HepG2 (cell line): ENCODE results near the gene ANXA6. TPM values are rescaled to one million over a fixed set of nuclear protein-coding genes. Genes with fewer than 3 reads are reported as not detected.
A peak's percentile ranks its signal among the peaks of the same experiment; 100 is the strongest.

Source experiments
- ATAC-seq: fragments of 200-7000 bp; cut with Tn5 transposase; 3 replicates; pipeline ENCODE4 v1.9.1; 2020; ENCODE audit warnings: mild to moderate bottlenecking, moderate library complexity
- BruUV-seq: library from RNA; stranded (reverse); fragments of 400-500 nt; replicated peaks from 2 replicates; lab custom pipeline; 2021; lab: Mats Ljungman, UMichigan
- CTCF ChIA-PET: fragments of 300-600 bp; formaldehyde crosslinking; extraction: SDS; loops from one replicate; lab custom pipeline; 2021; ENCODE audit warnings: low total read pairs, inconsistent platforms, low intra/inter-chr PET ratio; lab: Yijun Ruan, JAX
- POLR2A ChIA-PET: fragments of 350-600 bp; sonication (Branson Sonifier 250); formaldehyde crosslinking; loops from one replicate; lab custom pipeline; 2020; ENCODE audit warnings: antibody characterized with exemption, inconsistent platforms; lab: Yijun Ruan, JAX
- DNase-seq: peaks from one replicate; pipeline ENCODE4 v3.0.0-alpha.2; 2015; ENCODE audit warnings: low spot score
- FAIRE-seq: peaks from 3 replicates; lab custom pipeline; 2011; peaks lifted over from hg19 to GRCh38; lab: Jason Lieb, UNC
- H2AFZ ChIP-seq: one replicate; pipeline ENCODE4 v1.6.1; 2011; ENCODE audit warnings: low read length, inconsistent platforms
- H3K27ac ChIP-seq: fragments of 300-600 bp; 3 replicates; pipeline ENCODE4 v1.8.0; 2011; ENCODE audit warnings: mixed run types, mild to moderate bottlenecking, mixed read lengths, low read length, inconsistent platforms; ENCODE audit not compliant: insufficient read depth; ENCODE audit errors: extremely low read length
- H3K27me3 ChIP-seq, 2 experiments: fragments of 200-600 bp in 1 of 2; 2 replicates in 1 of 2; 3 replicates in 1 of 2; pipeline versions ENCODE4 v1.6.0 to v1.8.0; 2011; ENCODE audit warnings: low read length in 2 of 2, mild to moderate bottlenecking in 2 of 2, moderate library complexity in 2 of 2, inconsistent platforms in 1 of 2; ENCODE audit not compliant: insufficient read depth in 2 of 2, control insufficient read depth in 1 of 2
- H3K36me3 ChIP-seq, 2 experiments: fragments of 200-600 bp in 1 of 2; replicated peaks in 1 of 2; 2 replicates in 1 of 2; 3 replicates in 1 of 2; pipeline versions ENCODE4 v1.5.1 to v1.8.0; 2011; ENCODE audit warnings: low read length in 2 of 2, inconsistent platforms in 1 of 2; ENCODE audit not compliant: insufficient read depth in 2 of 2, control insufficient read depth in 1 of 2
- H3K4me1 ChIP-seq: 2 replicates; pipeline ENCODE4 v1.5.1; 2012; ENCODE audit warnings: low read length, inconsistent platforms; ENCODE audit not compliant: insufficient read depth
- H3K4me2 ChIP-seq: 2 replicates; pipeline ENCODE4 v1.6.0; 2011; ENCODE audit warnings: low read depth, low read length, inconsistent platforms
- H3K4me3 ChIP-seq, 3 experiments: fragments of 200-600 bp in 1 of 3; sonication (generic), shearing (Covaris generic) in 1 of 3; replicated peaks in 1 of 3; 2 replicates each; pipeline ENCODE4 v1.5.1; 2011 to 2016; ENCODE audit warnings: low read length in 3 of 3, inconsistent platforms in 2 of 3, low read depth in 2 of 3, mild to moderate bottlenecking in 2 of 3, control low read depth in 1 of 3, mixed read lengths in 1 of 3; ENCODE audit not compliant: insufficient read depth in 1 of 3
- H3K79me2 ChIP-seq: one replicate; pipeline ENCODE4 v1.6.1; 2011; ENCODE audit warnings: low read length, inconsistent platforms; ENCODE audit not compliant: insufficient read depth
- H3K9ac ChIP-seq: 2 replicates; pipeline ENCODE4 v1.6.0; 2011; ENCODE audit warnings: mild to moderate bottlenecking, low read depth, low read length, inconsistent platforms; ENCODE audit not compliant: insufficient read depth
- H3K9me3 ChIP-seq: 2 replicates; pipeline ENCODE4 v1.5.1; 2012; ENCODE audit warnings: mild to moderate bottlenecking, low read length
- H4K20me1 ChIP-seq: 2 replicates; pipeline ENCODE4 v1.6.0; 2011; ENCODE audit warnings: inconsistent platforms, mild to moderate bottlenecking, low read length, moderate library complexity; ENCODE audit not compliant: insufficient read depth
- ETV5 ChIP-seq: IDR thresholded peaks from 2 replicates; pipeline ENCODE4 v1.6.1; 2018; ENCODE audit warnings: missing biosample characterization, missing genetic modification reagents, inconsistent platforms, borderline replicate concordance
- HNF4G ChIP-seq, 2 experiments: sonication (generic) in 1 of 2; formaldehyde crosslinking in 1 of 2; IDR thresholded peaks; 2 replicates each; pipeline versions ENCODE4 v1.4.0 to v1.6.1; 2011 to 2020; ENCODE audit warnings: borderline replicate concordance in 2 of 2, low read depth in 2 of 2, mild to moderate bottlenecking in 2 of 2, low read length in 1 of 2, missing genetic modification reagents in 1 of 2, moderate library complexity in 1 of 2
- ZNF777 ChIP-seq: sonication (generic); formaldehyde crosslinking; IDR thresholded peaks from 2 replicates; pipeline ENCODE4 v1.4.0; 2020; ENCODE audit warnings: missing genetic modification reagents
- WGBS: methylation state at CpG from one replicate; pipeline ENCODE4 v1.1.6; 2017; ENCODE audit warnings: low lambda C conversion rate; 5-methylcytosine and 5-hydroxymethylcytosine counted together
- in situ Hi-C: cut with HindIII; loops from 2 replicates; pipeline ENCODE4 v1.10.0; 2017; ENCODE audit warnings: low pct_unique_long_range_greater_than_20kb; ENCODE audit not compliant: extremely low pct_ligation_motif_present
- intact Hi-C: fragments of 100-400 bp; cut with micrococcal nuclease; formaldehyde crosslinking; loops from one replicate; pipeline ENCODE4 v1.10.0; 2022; ENCODE audit not compliant: unreplicated experiment
- polyA plus RNA-seq, 8 experiments: library from polyadenylated mRNA; depleted of rRNA in 3 of 8; stranded (reverse) in 7 of 8; unstranded in 1 of 8; fragments of >200 nt; fragmentation: Illumina TruSeq in 4 of 8; extraction: Trizol in 4 of 8; gene quantifications; 2 replicates each; pipeline versions ENCODE4 v1.2.1 to v1.2.3, GENCODE V29; 2011 to 2016; ENCODE audit warnings: low read depth in 4 of 8, missing spikeins in 1 of 8, mixed read lengths in 1 of 8; ENCODE audit not compliant: insufficient read depth in 1 of 8
- total RNA-seq, 5 experiments: library from RNA; depleted of rRNA; stranded (reverse); fragments of >200 nt; fragmentation: Illumina TruSeq; extraction: Trizol; gene quantifications; 2 replicates each; pipeline ENCODE4 v1.2.3, GENCODE V29; 2016; ENCODE audit warnings: low read depth in 1 of 5
- TF ChIP-seq, protein P1 (sequence below): sonication (generic); formaldehyde crosslinking; IDR thresholded peaks from 2 replicates; pipeline ENCODE4 v1.5.0; 2020; ENCODE audit warnings: missing genetic modification reagents
- TF ChIP-seq, protein P2 (sequence below): sonication (generic); formaldehyde crosslinking; IDR thresholded peaks from 2 replicates; pipeline ENCODE4 v1.5.1; 2020; ENCODE audit warnings: mild to moderate bottlenecking, missing genetic modification reagents, moderate library complexity

Gene ANXA6
- total and polyA plus RNA-seq, 2 of the 13 experiments (the other 11 are each of a cell fraction or from before 2014, with no cell fraction given): 103 to 125 TPM

DNA sequence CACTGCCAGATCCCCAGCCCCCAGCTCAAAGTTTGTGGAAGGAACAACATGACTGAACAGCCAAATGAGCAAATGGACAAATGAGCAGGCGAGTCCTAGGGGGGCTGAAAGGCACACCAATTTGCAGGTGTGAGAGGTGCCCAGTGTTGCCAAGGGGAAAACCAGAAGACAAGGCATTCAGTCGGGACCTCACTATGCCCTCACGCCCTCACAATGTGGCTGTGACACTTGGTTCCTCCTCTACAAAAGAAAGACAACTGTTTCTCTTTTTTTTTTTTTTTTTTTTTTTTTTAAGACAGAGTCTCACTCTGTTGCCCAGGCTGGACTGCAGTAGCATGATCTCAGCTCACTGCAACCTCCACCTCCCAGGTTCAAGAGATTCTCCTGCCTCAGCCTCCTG lies 104.7 kb downstream of the ANXA6 start (continued):
- TF ChIP-seq, protein P1, sequence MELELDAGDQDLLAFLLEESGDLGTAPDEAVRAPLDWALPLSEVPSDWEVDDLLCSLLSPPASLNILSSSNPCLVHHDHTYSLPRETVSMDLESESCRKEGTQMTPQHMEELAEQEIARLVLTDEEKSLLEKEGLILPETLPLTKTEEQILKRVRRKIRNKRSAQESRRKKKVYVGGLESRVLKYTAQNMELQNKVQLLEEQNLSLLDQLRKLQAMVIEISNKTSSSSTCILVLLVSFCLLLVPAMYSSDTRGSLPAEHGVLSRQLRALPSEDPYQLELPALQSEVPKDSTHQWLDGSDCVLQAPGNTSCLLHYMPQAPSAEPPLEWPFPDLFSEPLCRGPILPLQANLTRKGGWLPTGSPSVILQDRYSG: no peak

DNA sequence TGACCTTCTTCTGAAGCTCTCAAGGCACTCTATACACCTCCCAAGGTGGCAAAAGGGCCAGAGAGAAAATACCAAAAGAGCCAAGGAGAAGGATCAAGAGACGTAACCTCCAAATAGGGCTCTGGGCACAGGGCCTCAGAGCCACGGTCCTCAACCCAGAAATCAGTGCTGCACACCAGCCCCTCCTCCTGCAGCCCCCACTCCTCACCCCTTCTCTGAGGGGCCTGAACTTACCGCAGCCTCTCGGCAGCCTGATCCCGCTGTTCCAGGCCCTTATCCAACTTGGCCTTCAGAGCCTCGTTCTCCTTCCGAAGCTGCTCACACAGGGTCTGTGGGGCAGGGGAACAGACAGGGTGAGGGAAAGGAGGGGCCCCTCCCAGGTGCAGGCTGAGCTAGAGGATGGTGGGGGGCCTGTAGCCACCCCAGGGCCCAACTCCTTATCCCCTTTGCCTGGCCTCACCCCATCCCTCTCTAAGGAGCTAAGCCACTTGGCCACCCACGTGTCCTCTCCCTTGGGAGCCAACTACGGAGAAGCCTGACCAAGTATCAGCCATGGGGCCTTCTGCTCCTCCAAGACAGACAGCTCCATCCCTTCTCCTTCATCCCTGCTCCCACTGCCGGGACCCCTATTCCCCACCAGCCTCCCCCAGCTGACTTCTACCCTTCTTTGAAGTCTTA lies 105.5 kb downstream of the ANXA6 start:
- ChIA-PET CTCF (interaction anchor here (0.7 to 3.1 kb wide), 3 partner anchors 50 to 74 kb away, joined by 3 to 62 read pairs (median 6); no protein-coding TSS in a partner anchor), POLR2A (interaction anchor here (1.2 kb wide), 1 partner anchor 63 kb away, joined by 5 read pairs; no protein-coding TSS in a partner anchor)
- peak; percentile 44 for ATAC-seq
- no peak overlapping the region for H3K27ac ChIP-seq
- TF ChIP-seq ZNF777: no peak
- no peak for TF ChIP-seq HNF4G (IDR thresholded peaks at IDR 0.05; ENCODE audit: borderline replicate concordance, low read depth, low read length)
- TF ChIP-seq HNF4G (CRISPR knock-in tag; IDR thresholded peaks at IDR 0.05; ENCODE audit: borderline replicate concordance, low read depth): 0 out of 2 replicates have a peak, but pooled peaks have one; percentile 1
- TF ChIP-seq, protein P2, sequence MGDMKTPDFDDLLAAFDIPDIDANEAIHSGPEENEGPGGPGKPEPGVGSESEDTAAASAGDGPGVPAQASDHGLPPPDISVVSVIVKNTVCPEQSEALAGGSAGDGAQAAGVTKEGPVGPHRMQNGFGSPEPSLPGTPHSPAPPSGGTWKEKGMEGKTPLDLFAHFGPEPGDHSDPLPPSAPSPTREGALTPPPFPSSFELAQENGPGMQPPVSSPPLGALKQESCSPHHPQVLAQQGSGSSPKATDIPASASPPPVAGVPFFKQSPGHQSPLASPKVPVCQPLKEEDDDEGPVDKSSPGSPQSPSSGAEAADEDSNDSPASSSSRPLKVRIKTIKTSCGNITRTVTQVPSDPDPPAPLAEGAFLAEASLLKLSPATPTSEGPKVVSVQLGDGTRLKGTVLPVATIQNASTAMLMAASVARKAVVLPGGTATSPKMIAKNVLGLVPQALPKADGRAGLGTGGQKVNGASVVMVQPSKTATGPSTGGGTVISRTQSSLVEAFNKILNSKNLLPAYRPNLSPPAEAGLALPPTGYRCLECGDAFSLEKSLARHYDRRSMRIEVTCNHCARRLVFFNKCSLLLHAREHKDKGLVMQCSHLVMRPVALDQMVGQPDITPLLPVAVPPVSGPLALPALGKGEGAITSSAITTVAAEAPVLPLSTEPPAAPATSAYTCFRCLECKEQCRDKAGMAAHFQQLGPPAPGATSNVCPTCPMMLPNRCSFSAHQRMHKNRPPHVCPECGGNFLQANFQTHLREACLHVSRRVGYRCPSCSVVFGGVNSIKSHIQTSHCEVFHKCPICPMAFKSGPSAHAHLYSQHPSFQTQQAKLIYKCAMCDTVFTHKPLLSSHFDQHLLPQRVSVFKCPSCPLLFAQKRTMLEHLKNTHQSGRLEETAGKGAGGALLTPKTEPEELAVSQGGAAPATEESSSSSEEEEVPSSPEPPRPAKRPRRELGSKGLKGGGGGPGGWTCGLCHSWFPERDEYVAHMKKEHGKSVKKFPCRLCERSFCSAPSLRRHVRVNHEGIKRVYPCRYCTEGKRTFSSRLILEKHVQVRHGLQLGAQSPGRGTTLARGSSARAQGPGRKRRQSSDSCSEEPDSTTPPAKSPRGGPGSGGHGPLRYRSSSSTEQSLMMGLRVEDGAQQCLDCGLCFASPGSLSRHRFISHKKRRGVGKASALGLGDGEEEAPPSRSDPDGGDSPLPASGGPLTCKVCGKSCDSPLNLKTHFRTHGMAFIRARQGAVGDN: peak; percentile 16; the same call in 1 of the 2 replicates
- 0 out of 2 replicates have a peak, but pooled peaks have one; percentile 6 for TF ChIP-seq ETV5
- no peak overlapping the region for H3K4me3 ChIP-seq
- peaks cover 7% of the 10 kb centered on the region; the same call in 1 of the 2 replicates for H4K20me1 ChIP-seq
- H3K9ac ChIP-seq: no peak overlapping the region
- no peak for FAIRE-seq
- BruUV-seq: no TSS peak
- no peak for DNase-seq
- WGBS: 91% methylated on average over 10 of the region's 10 CpGs
- intact Hi-C loops: loop anchor here (1.0 to 5.0 kb wide), 3 partner anchors 35 to 113 kb away; no protein-coding TSS in a partner anchor
- H3K27me3 ChIP-seq: no peaks in the 10 kb centered on the region
- peaks cover 48 to 76% of the 10 kb centered on the region in 2 experiments for H3K36me3 ChIP-seq
- no peak overlapping the region for H2AFZ ChIP-seq
- no peak overlapping the region for H3K4me2 ChIP-seq
- no peaks in the 10 kb centered on the region for H3K9me3 ChIP-seq
- no peaks in the 10 kb centered on the region for H3K79me2 ChIP-seq
- in situ Hi-C loops: loop anchor here (5.0 kb wide), 1 partner anchor 65 kb away; no protein-coding TSS in a partner anchor
- no peaks in the 10 kb centered on the region for H3K4me1 ChIP-seq
